ENCODE results near the gene ARHGAP36. TPM values are rescaled to one million over a fixed set of nuclear protein-coding genes. Genes with fewer than 3 reads are reported as not detected.

ARHGAP36 gene
- total RNA-seq, 1 experiment from 2014 or later = not detected

GRCh38 chrX:131061306-131061705 lies 3.2 kb downstream of the ARHGAP36 start:
- no TSS peak for BruUV-seq (replicated peaks)
- Histone ChIP-seq H3K4me3 (ENCODE audit: low read depth, low read length, poor library complexity, severe bottlenecking) (no peak overlapping the region), H3K9me3 (ENCODE audit: low read depth, low read length, poor library complexity, severe bottlenecking) (no peaks in the 10 kb centered on the region), H3K27me3 (replicated peaks; ENCODE audit: insufficient read depth, low read depth, low read length, poor library complexity) (peaks cover 11% of the 10 kb centered on the region), H3K4me1 (ENCODE audit: insufficient read depth, low read length, poor library complexity, severe bottlenecking) (no peaks in the 10 kb centered on the region), H3K36me3 (ENCODE audit: insufficient read depth, low read length, poor library complexity, severe bottlenecking) (no peaks in the 10 kb centered on the region), H3K27ac (ENCODE audit: low read depth, low read length, poor library complexity, severe bottlenecking) (no peak overlapping the region)
- intact Hi-C loops (cut with micrococcal nuclease; ENCODE audit: unreplicated experiment) = no loop called here
- POLR2A ChIA-PET (ENCODE audit: low non-redundant PET) = no interaction called here
- no peak for DNase-seq (ENCODE audit: low spot score)
- no peak for TF ChIP-seq CTCF (conservative IDR thresholded peaks at IDR 0.05; ENCODE audit: low read depth, low read length)
- no peak for TF ChIP-seq EZH2 (IDR thresholded peaks at IDR 0.05; ENCODE audit: borderline replicate concordance, low read depth, low read length, poor library complexity, severe bottlenecking)
- CTCF ChIA-PET = no interaction called here

- POLR2A ChIA-PET (ENCODE audit: low non-redundant PET) = interaction anchor here (0.6 kb wide), 1 partner anchor 12 kb away, joined by 10 read pairs; no protein-coding TSS in a partner anchor
These were observed 5.5 kb downstream of the ARHGAP36 start for GRCh38 chrX:131063613-131064012.

GRCh38 chrX:131066237-131066636 lies 8.1 kb downstream of the ARHGAP36 start:
- TF ChIP-seq CTCF (conservative IDR thresholded peaks at IDR 0.05; ENCODE audit: low read depth, low read length) (no peak), EZH2 (IDR thresholded peaks at IDR 0.05; ENCODE audit: borderline replicate concordance, low read depth, low read length, poor library complexity, severe bottlenecking) (no peak)
- Histone ChIP-seq H3K27ac (ENCODE audit: low read depth, low read length, poor library complexity, severe bottlenecking) (no peak overlapping the region), H3K4me3 (ENCODE audit: low read depth, low read length, poor library complexity, severe bottlenecking) (no peak overlapping the region), H3K36me3 (ENCODE audit: insufficient read depth, low read length, poor library complexity, severe bottlenecking) (no peaks in the 10 kb centered on the region), H3K4me1 (ENCODE audit: insufficient read depth, low read length, poor library complexity, severe bottlenecking) (no peaks in the 10 kb centered on the region), H3K9me3 (ENCODE audit: low read depth, low read length, poor library complexity, severe bottlenecking) (no peaks in the 10 kb centered on the region), H3K27me3 (replicated peaks; ENCODE audit: insufficient read depth, low read depth, low read length, poor library complexity) (peaks cover 46% of the 10 kb centered on the region)
- CTCF ChIA-PET = no interaction called here
- intact Hi-C loops (cut with micrococcal nuclease; ENCODE audit: unreplicated experiment) = no loop called here
- BruUV-seq (replicated peaks) = no TSS peak
- POLR2A ChIA-PET (ENCODE audit: low non-redundant PET) = no interaction called here
- DNase-seq (ENCODE audit: low spot score) = no peak

More at GRCh38 chrX:131063613-131064012, 5.5 kb downstream of the ARHGAP36 start:
- CTCF ChIA-PET = interaction anchor here (0.6 kb wide), 1 partner anchor 47 kb away, joined by 5 read pairs; no protein-coding TSS in a partner anchor
- BruUV-seq (replicated peaks) = no TSS peak
- no peaks in the 10 kb centered on the region for H3K4me1 ChIP-seq (ENCODE audit: insufficient read depth, low read length, poor library complexity, severe bottlenecking)
- intact Hi-C loops (cut with micrococcal nuclease; ENCODE audit: unreplicated experiment) = no loop called here
- no peak for DNase-seq (ENCODE audit: low spot score)
- H3K27me3 ChIP-seq (replicated peaks; ENCODE audit: insufficient read depth, low read depth, low read length, poor library complexity) = peaks cover 28% of the 10 kb centered on the region
- TF ChIP-seq EZH2 (IDR thresholded peaks at IDR 0.05; ENCODE audit: borderline replicate concordance, low read depth, low read length, poor library complexity, severe bottlenecking) = no peak
- TF ChIP-seq CTCF (conservative IDR thresholded peaks at IDR 0.05; ENCODE audit: low read depth, low read length) = peak; percentile 52
- H3K36me3 ChIP-seq (ENCODE audit: insufficient read depth, low read length, poor library complexity, severe bottlenecking) = no peaks in the 10 kb centered on the region
- no peaks in the 10 kb centered on the region for H3K9me3 ChIP-seq (ENCODE audit: low read depth, low read length, poor library complexity, severe bottlenecking)
- H3K27ac ChIP-seq (ENCODE audit: low read depth, low read length, poor library complexity, severe bottlenecking) = no peak overlapping the region
- no peak overlapping the region for H3K4me3 ChIP-seq (ENCODE audit: low read depth, low read length, poor library complexity, severe bottlenecking)

Measured in A673 (cell line).